GM23248 (cell line): Measurements from ENCODE around the gene FAT1.

Source experiments
- EZH2 ChIP-seq: fragments of 200-600 bp; sonication (generic); IDR thresholded peaks from 2 replicates; pipeline ENCODE4 v1.6.1; 2018; ENCODE audit warnings: antibody characterized with exemption, mild to moderate bottlenecking; ENCODE audit not compliant: insufficient read depth, poor library complexity, severe bottlenecking
- EZH2phosphoT487 ChIP-seq: fragments of 200-600 bp; sonication (generic); IDR thresholded peaks from 2 replicates; pipeline ENCODE4 v1.6.1; 2018; ENCODE audit warnings: antibody characterized with exemption, moderate library complexity, mild to moderate bottlenecking, low read depth; ENCODE audit not compliant: insufficient read depth

GRCh38 chr4:186545436-186545835 is 178.2 kb downstream of the FAT1 start:
- TF ChIP-seq EZH2, result no peak
- TF ChIP-seq EZH2phosphoT487, result no peak
